HepG2 (cell line): ENCODE measurements around the gene GALNT9. TPM values are rescaled to one million over a fixed set of nuclear protein-coding genes. Genes with fewer than 3 reads are reported as not detected.

Experiments
- ATAC-seq: fragments of 200-7000 bp; cut with Tn5 transposase; 3 replicates; pipeline ENCODE4 v1.9.1; 2020; ENCODE audit warnings: mild to moderate bottlenecking, moderate library complexity
- BruUV-seq: library from RNA; stranded (reverse); fragments of 400-500 nt; replicated peaks from 2 replicates; lab custom pipeline; 2021; lab: Mats Ljungman, UMichigan
- CTCF ChIA-PET: fragments of 300-600 bp; formaldehyde crosslinking; extraction: SDS; loops from one replicate; lab custom pipeline; 2021; ENCODE audit warnings: low total read pairs, inconsistent platforms, low intra/inter-chr PET ratio; lab: Yijun Ruan, JAX
- POLR2A ChIA-PET: fragments of 350-600 bp; sonication (Branson Sonifier 250); formaldehyde crosslinking; loops from one replicate; lab custom pipeline; 2020; ENCODE audit warnings: antibody characterized with exemption, inconsistent platforms; lab: Yijun Ruan, JAX
- DNase-seq: peaks from one replicate; pipeline ENCODE4 v3.0.0-alpha.2; 2015; ENCODE audit warnings: low spot score
- FAIRE-seq: peaks from 3 replicates; lab custom pipeline; 2011; peaks lifted over from hg19 to GRCh38; lab: Jason Lieb, UNC
- H2AFZ ChIP-seq: one replicate; pipeline ENCODE4 v1.6.1; 2011; ENCODE audit warnings: low read length, inconsistent platforms
- H3K27ac ChIP-seq: fragments of 300-600 bp; 3 replicates; pipeline ENCODE4 v1.8.0; 2011; ENCODE audit warnings: mixed run types, mild to moderate bottlenecking, mixed read lengths, low read length, inconsistent platforms; ENCODE audit not compliant: insufficient read depth; ENCODE audit errors: extremely low read length
- H3K27me3 ChIP-seq, 2 experiments: fragments of 200-600 bp in 1 of 2; 2 replicates in 1 of 2; 3 replicates in 1 of 2; pipeline versions ENCODE4 v1.6.0 to v1.8.0; 2011; ENCODE audit warnings: low read length in 2 of 2, mild to moderate bottlenecking in 2 of 2, moderate library complexity in 2 of 2, inconsistent platforms in 1 of 2; ENCODE audit not compliant: insufficient read depth in 2 of 2, control insufficient read depth in 1 of 2
- H3K36me3 ChIP-seq, 2 experiments: fragments of 200-600 bp in 1 of 2; replicated peaks in 1 of 2; 2 replicates in 1 of 2; 3 replicates in 1 of 2; pipeline versions ENCODE4 v1.5.1 to v1.8.0; 2011; ENCODE audit warnings: low read length in 2 of 2, inconsistent platforms in 1 of 2; ENCODE audit not compliant: insufficient read depth in 2 of 2, control insufficient read depth in 1 of 2
- H3K4me1 ChIP-seq: 2 replicates; pipeline ENCODE4 v1.5.1; 2012; ENCODE audit warnings: low read length, inconsistent platforms; ENCODE audit not compliant: insufficient read depth
- H3K4me2 ChIP-seq: 2 replicates; pipeline ENCODE4 v1.6.0; 2011; ENCODE audit warnings: low read depth, low read length, inconsistent platforms
- H3K4me3 ChIP-seq, 3 experiments: fragments of 200-600 bp in 1 of 3; sonication (generic), shearing (Covaris generic) in 1 of 3; replicated peaks in 1 of 3; 2 replicates each; pipeline ENCODE4 v1.5.1; 2011 to 2016; ENCODE audit warnings: low read length in 3 of 3, inconsistent platforms in 2 of 3, low read depth in 2 of 3, mild to moderate bottlenecking in 2 of 3, control low read depth in 1 of 3, mixed read lengths in 1 of 3; ENCODE audit not compliant: insufficient read depth in 1 of 3
- H3K79me2 ChIP-seq: one replicate; pipeline ENCODE4 v1.6.1; 2011; ENCODE audit warnings: low read length, inconsistent platforms; ENCODE audit not compliant: insufficient read depth
- H3K9ac ChIP-seq: 2 replicates; pipeline ENCODE4 v1.6.0; 2011; ENCODE audit warnings: mild to moderate bottlenecking, low read depth, low read length, inconsistent platforms; ENCODE audit not compliant: insufficient read depth
- H3K9me3 ChIP-seq: 2 replicates; pipeline ENCODE4 v1.5.1; 2012; ENCODE audit warnings: mild to moderate bottlenecking, low read length
- H4K20me1 ChIP-seq: 2 replicates; pipeline ENCODE4 v1.6.0; 2011; ENCODE audit warnings: inconsistent platforms, mild to moderate bottlenecking, low read length, moderate library complexity; ENCODE audit not compliant: insufficient read depth
- LBX2 ChIP-seq: sonication (generic); formaldehyde crosslinking; IDR thresholded peaks from 2 replicates; pipeline ENCODE4 v1.5.0; 2020; ENCODE audit warnings: missing genetic modification reagents, mild to moderate bottlenecking, borderline replicate concordance
- MTA3 ChIP-seq: sonication (generic); formaldehyde crosslinking; IDR thresholded peaks from 2 replicates; pipeline ENCODE4 v1.4.0; 2020; ENCODE audit warnings: missing genetic modification reagents
- NONO ChIP-seq, 2 experiments: fragments of 450-650 bp in 1 of 2; sonication (generic) in 1 of 2; formaldehyde crosslinking in 1 of 2; IDR thresholded peaks in 1 of 2; conservative IDR thresholded peaks in 1 of 2; 2 replicates each; pipeline versions ENCODE4 v1.6.1 to v1.8.0; 2017 to 2022; ENCODE audit warnings: mild to moderate bottlenecking in 1 of 2, missing genetic modification reagents in 1 of 2, moderate library complexity in 1 of 2
- WGBS: methylation state at CpG from one replicate; pipeline ENCODE4 v1.1.6; 2017; ENCODE audit warnings: low lambda C conversion rate; 5-methylcytosine and 5-hydroxymethylcytosine counted together
- in situ Hi-C: cut with HindIII; loops from 2 replicates; pipeline ENCODE4 v1.10.0; 2017; ENCODE audit warnings: low pct_unique_long_range_greater_than_20kb; ENCODE audit not compliant: extremely low pct_ligation_motif_present
- intact Hi-C: fragments of 100-400 bp; cut with micrococcal nuclease; formaldehyde crosslinking; loops from one replicate; pipeline ENCODE4 v1.10.0; 2022; ENCODE audit not compliant: unreplicated experiment
- polyA plus RNA-seq, 8 experiments: library from polyadenylated mRNA; depleted of rRNA in 3 of 8; stranded (reverse) in 7 of 8; unstranded in 1 of 8; fragments of >200 nt; fragmentation: Illumina TruSeq in 4 of 8; extraction: Trizol in 4 of 8; gene quantifications; 2 replicates each; pipeline versions ENCODE4 v1.2.1 to v1.2.3, GENCODE V29; 2011 to 2016; ENCODE audit warnings: low read depth in 4 of 8, missing spikeins in 1 of 8, mixed read lengths in 1 of 8; ENCODE audit not compliant: insufficient read depth in 1 of 8
- total RNA-seq, 5 experiments: library from RNA; depleted of rRNA; stranded (reverse); fragments of >200 nt; fragmentation: Illumina TruSeq; extraction: Trizol; gene quantifications; 2 replicates each; pipeline ENCODE4 v1.2.3, GENCODE V29; 2016; ENCODE audit warnings: low read depth in 1 of 5

The GALNT9 gene
- total and polyA plus RNA-seq, 2 of the 13 experiments (the other 11 are each of a cell fraction or from before 2014, with no cell fraction given), result 0.04 TPM; not detected in 1

- no peak for TF ChIP-seq NONO (IDR thresholded peaks at IDR 0.05)
- TF ChIP-seq NONO (CRISPR knock-in tag; conservative IDR thresholded peaks at IDR 0.05), result no peak
- TF ChIP-seq MTA3 (CRISPR knock-in tag), result no peak
These were observed 166.8 kb downstream of the GALNT9 start (continued) for GRCh38 chr12:132162508-132163031.

DNA sequence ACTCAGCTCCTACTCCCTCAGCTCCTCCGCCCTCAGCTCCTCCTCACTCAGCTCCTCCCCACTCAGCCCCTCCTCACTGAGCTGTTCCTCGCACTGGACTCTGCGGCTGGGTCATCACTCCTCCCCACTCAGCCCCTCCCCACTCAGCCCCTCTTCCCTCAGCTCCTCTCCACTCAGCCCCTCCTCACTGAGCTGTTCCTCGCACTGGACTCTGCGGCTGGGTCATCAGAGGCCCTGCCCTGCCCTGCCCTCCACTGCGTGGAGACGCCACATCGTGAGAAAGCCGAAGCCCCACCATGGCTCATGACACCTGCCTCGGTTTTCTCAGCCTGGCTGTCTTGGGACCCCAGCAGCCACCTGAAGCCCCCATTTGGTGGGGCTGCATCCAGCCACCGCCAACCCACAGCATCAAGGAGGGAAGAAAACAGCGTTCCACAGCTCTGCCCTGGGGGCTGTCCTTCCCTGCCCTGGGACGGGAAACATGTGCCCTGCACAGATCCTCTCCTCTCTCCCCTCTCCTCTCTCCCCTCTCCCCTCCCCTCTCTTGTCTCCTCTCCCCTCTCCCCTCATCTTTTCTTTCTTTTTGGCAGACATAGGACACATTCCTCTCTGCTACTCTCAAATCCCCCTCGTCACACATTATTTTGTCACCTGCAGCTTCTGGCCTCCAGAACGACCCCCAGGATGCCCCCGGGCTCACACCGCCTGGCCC lies 167.4 kb downstream of the GALNT9 start:
- peaks cover 0 to 2% of the 10 kb centered on the region in 2 experiments; a peak in 1 of 5 replicates for H3K36me3 ChIP-seq
- in situ Hi-C loops, result no loop called here
- TF ChIP-seq LBX2 (CRISPR knock-in tag), result no peak
- TF ChIP-seq, all 625 proteins: peak for 0
- FAIRE-seq, result no peak
- Histone ChIP-seq H3K4me2 (no peak overlapping the region), H3K27ac (no peak overlapping the region), H3K4me1 (no peaks in the 10 kb centered on the region), H3K27me3 (peaks cover 2 to 21% of the 10 kb centered on the region in 2 experiments; a peak in 3 of 5 replicates), H3K79me2 (no peaks in the 10 kb centered on the region), H3K9ac (no peak overlapping the region), H3K9me3 (no peaks in the 10 kb centered on the region), H3K4me3 (no peak overlapping the region), H4K20me1 (0 out of 2 replicates have a peak, but pooled peaks cover 3% of the 10 kb centered on the region), H2AFZ (no peak overlapping the region)
- POLR2A ChIA-PET, result interaction anchor here (0.7 to 1.7 kb wide), 2 partner anchors 8 to 60 kb away, joined by 4 to 6 read pairs; no protein-coding TSS in a partner anchor
- WGBS, result 10% methylated on average over 15 of the region's 17 CpGs
- intact Hi-C loops, result no loop called here
- no peak for DNase-seq
- ATAC-seq, result no peak
- BruUV-seq, result no TSS peak
- CTCF ChIA-PET, result no interaction called here
